Left ventricle myocardium inferior (tissue), 1 donor: ENCODE data around the gene BORCS6. TPM values are rescaled to one million over a fixed set of nuclear protein-coding genes. Genes with fewer than 3 reads are reported as not detected.
A peak's percentile ranks its signal among the peaks of the same experiment; 100 is the strongest.

Source experiments
- DNase-seq: peaks from one replicate; pipeline ENCODE4 v3.0.0-alpha.2; 2020
- H3K27ac ChIP-seq: fragments of 200-600 bp; replicated peaks from 2 replicates; pipeline ENCODE4 v1.8.0; 2021
- H3K27me3 ChIP-seq: fragments of 200-600 bp; 2 replicates; pipeline ENCODE4 v1.8.0; 2021; ENCODE audit warnings: low read depth
- H3K36me3 ChIP-seq: fragments of 200-600 bp; 2 replicates; pipeline ENCODE4 v1.8.0; 2021
- H3K4me1 ChIP-seq: fragments of 200-600 bp; 2 replicates; pipeline ENCODE4 v1.8.0; 2021
- H3K4me3 ChIP-seq: fragments of 200-600 bp; 2 replicates; pipeline ENCODE4 v1.8.0; 2021; ENCODE audit warnings: mild to moderate bottlenecking, moderate library complexity
- H3K9me3 ChIP-seq: fragments of 200-600 bp; replicated peaks from 2 replicates; pipeline ENCODE4 v1.8.0; 2021
- intact Hi-C: fragments of 100-400 bp; cut with micrococcal nuclease; formaldehyde crosslinking; loops from one replicate; pipeline ENCODE4 v1.11.0; 2022
- microRNA-seq: library from miRNA; unstranded; fragments of <30 nt; microRNA quantifications from one replicate; pipeline ENCODE4 v1.2.0, GENCODE V29; 2020
- total RNA-seq: library from RNA; stranded (reverse); fragmentation: NEBNext Ultra II Directional; extraction: Animal tissue kit (Norgen Biotek cat#: 25700); gene quantifications from one replicate; pipeline ENCODE4 v1.2.1, GENCODE V29; 2021
- TF ChIP-seq, protein P1 (sequence below): fragments of 200-600 bp; IDR thresholded peaks from 2 replicates; pipeline ENCODE4 v1.8.0; 2021; ENCODE audit warnings: antibody characterized with exemption, mild to moderate bottlenecking, borderline replicate concordance
- donor health status: DM: no; HTN: yes; CAD: no; lungs with severe emphysema.

The BORCS6 gene
- total RNA-seq, 1 donor from 2014 or later = 8.4 TPM

DNA sequence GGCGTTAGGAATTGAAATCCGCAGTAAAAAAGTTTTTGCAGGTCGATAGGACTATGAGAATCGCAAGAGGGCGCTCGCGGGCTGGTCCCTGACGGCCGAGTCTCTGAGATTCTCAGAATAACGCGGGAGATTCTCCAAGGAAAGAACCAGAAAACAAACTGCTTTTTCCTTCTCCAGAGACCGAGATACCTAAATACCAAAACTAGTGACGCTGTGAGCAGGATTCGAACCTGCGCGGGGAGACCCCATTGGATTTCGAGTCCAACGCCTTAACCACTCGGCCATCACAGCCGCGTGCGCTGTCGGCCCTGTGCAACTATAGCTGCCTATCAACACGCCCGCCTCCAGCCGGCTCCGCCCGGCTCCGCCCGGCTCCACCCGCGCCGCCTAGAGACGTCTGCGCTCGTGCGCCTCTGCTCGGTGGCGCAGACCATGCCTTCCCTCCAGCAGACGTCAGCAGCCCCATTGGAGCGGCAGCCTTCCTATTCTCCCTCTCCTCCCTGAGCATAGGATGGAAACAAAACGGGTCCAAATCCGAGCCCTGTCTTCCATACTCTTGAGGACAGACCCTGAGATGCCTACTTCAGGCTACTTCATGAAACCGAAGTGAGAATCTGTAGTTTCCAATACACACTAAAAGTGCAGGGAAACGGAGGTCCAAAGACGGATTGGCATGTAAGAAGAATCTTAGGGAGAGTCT, 51.2 kb downstream of the BORCS6 start:
- TF ChIP-seq, protein P1, sequence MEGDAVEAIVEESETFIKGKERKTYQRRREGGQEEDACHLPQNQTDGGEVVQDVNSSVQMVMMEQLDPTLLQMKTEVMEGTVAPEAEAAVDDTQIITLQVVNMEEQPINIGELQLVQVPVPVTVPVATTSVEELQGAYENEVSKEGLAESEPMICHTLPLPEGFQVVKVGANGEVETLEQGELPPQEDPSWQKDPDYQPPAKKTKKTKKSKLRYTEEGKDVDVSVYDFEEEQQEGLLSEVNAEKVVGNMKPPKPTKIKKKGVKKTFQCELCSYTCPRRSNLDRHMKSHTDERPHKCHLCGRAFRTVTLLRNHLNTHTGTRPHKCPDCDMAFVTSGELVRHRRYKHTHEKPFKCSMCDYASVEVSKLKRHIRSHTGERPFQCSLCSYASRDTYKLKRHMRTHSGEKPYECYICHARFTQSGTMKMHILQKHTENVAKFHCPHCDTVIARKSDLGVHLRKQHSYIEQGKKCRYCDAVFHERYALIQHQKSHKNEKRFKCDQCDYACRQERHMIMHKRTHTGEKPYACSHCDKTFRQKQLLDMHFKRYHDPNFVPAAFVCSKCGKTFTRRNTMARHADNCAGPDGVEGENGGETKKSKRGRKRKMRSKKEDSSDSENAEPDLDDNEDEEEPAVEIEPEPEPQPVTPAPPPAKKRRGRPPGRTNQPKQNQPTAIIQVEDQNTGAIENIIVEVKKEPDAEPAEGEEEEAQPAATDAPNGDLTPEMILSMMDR = peak; percentile 92
- peak overlapping the region; percentile 89 for H3K27ac ChIP-seq
- H3K4me3 ChIP-seq = peak overlapping the region; percentile 52
- no peaks in the 10 kb centered on the region for H3K27me3 ChIP-seq
- intact Hi-C loops = no loop called here
- DNase-seq = peak; percentile 94
- H3K36me3 ChIP-seq = peaks cover 47% of the 10 kb centered on the region
- H3K4me1 ChIP-seq = peaks cover 56% of the 10 kb centered on the region
- H3K9me3 ChIP-seq = no peaks in the 10 kb centered on the region

- intact Hi-C loops = no loop called here
- H3K4me1 ChIP-seq = peaks cover 55% of the 10 kb centered on the region
- H3K27ac ChIP-seq = peak overlapping the region; percentile 89
Observed at GRCh38 chr17:8138374-8138671, 51.7 kb downstream of the BORCS6 start.

More at GRCh38 chr17:8138374-8138671, 51.7 kb downstream of the BORCS6 start:
- DNase-seq = no peak
- TF ChIP-seq, protein P1 = no peak
- Histone ChIP-seq H3K9me3 (no peaks in the 10 kb centered on the region), H3K4me3 (peak overlapping the region; percentile 52), H3K36me3 (peaks cover 42% of the 10 kb centered on the region), H3K27me3 (no peaks in the 10 kb centered on the region)

Small RNA genes lying within 50 kb of the gene (microRNA-seq; reads per million reads assigned to microRNA genes)
- gene MIR4521 (34.3 reads per million, percentile 44 among the genes with 10 or more reads in this experiment), gene MIR6883 (0.94 reads per million)

Other genes starting within 250 kb of the BORCS6 start
- gene GUCY2D, start 187.6 kb downstream of the BORCS6 start, total RNA-seq = not detected
- gene ALOX15B, start 151.1 kb downstream of the BORCS6 start, total RNA-seq = not detected
- not detected for gene ALOX12B, start 102.5 kb downstream of the BORCS6 start, total RNA-seq
- gene ALOXE3, start 71.7 kb downstream of the BORCS6 start, total RNA-seq = not detected
- gene HES7, start 66.1 kb downstream of the BORCS6 start, total RNA-seq = not detected
- 109 TPM for gene PER1, start 37.8 kb downstream of the BORCS6 start, total RNA-seq
- 59.6 TPM for gene VAMP2, start 27.2 kb downstream of the BORCS6 start, total RNA-seq
- gene TMEM107, start 13.8 kb downstream of the BORCS6 start, total RNA-seq = 7.9 TPM
- 1.2 TPM for gene AURKB, start 20.4 kb upstream of the BORCS6 start, total RNA-seq
- 14.6 TPM for gene CTC1, start 57.9 kb upstream of the BORCS6 start, total RNA-seq
- 9.8 TPM for gene PFAS, start 59.1 kb upstream of the BORCS6 start, total RNA-seq
- gene RANGRF, start 98.5 kb upstream of the BORCS6 start, total RNA-seq = 25.6 TPM
- 1.3 TPM for gene SLC25A35, start 105.2 kb upstream of the BORCS6 start, total RNA-seq
- 19.4 TPM for gene ARHGEF15, start 120.1 kb upstream of the BORCS6 start, total RNA-seq
- gene ODF4, start 149.7 kb upstream of the BORCS6 start, total RNA-seq = not detected
- 960 TPM for gene RPL26, start 193.0 kb upstream of the BORCS6 start, total RNA-seq
- gene RNF222, start 207.6 kb upstream of the BORCS6 start, total RNA-seq = not detected
- 25.0 TPM for gene NDEL1, start 245.7 kb upstream of the BORCS6 start, total RNA-seq